ENCODE data around the gene CGB2.

DNA sequence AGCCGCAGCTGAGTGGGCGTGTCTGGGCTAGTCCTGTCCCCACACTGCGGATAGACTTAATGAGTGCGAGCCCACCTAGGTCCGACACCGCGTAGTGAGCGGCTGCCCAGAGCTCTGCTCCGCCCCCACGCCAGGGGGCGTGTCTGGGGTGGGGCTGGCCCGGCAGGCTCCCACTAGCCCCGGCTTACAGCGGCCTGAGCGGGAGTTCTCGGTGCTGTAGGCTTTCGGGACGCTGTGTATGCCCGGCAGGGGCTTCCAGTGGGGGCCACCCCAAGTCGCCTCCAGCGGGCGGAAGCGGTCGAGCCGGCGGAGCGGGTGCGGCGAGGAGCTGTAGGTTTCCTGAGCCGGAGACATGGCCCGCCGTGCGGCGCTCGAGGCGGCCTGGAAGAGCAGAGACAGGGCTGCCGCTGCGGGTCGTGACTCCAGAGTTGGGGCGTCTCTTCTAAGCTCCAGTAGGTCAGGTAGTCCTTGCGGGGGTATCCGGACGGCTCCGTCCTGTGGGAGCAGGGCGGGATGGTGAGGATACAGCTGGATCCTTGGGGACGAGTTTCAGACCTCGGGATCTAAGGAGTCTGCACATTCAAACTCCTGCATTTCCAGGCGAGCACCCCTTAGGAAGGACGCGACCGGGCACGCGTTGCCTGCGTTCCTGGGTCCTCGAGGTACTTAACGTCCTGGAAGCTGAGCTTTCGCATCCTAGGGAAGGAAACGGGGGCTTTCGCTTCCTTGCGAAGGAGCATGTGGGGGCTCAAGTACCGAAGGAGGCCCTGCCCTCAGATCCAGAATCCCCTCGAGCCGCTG lies 24.6 kb downstream of the CGB2 start:
- no peak for TF ChIP-seq GATA3 (IDR thresholded peaks at IDR 0.05; ENCODE audit: low read depth, low read length)
- TF ChIP-seq GATA2 (IDR thresholded peaks at IDR 0.05; ENCODE audit: low read depth, low read length), result no peak

Data from SH-SY5Y (cell line).